H9 (cell line): ENCODE measurements around the gene BRD7. TPM values are rescaled to one million over a fixed set of nuclear protein-coding genes. Genes with fewer than 3 reads are reported as not detected.

Experiments
- DNase-seq: peaks from one replicate; pipeline ENCODE4 v3.0.0-alpha.2; 2017
- H2AFZ ChIP-seq: one replicate; pipeline ENCODE4 v1.6.1; 2013; ENCODE audit warnings: mild to moderate bottlenecking, low read length, control low read depth, moderate library complexity
- H2AK5ac ChIP-seq: 2 replicates; pipeline ENCODE4 v1.6.1; 2013; ENCODE audit warnings: low read length, control low read depth, mixed read lengths; ENCODE audit not compliant: insufficient read length
- H2BK120ac ChIP-seq: one replicate; pipeline ENCODE4 v1.6.1; 2013; ENCODE audit warnings: low read depth, mild to moderate bottlenecking, low read length, control low read depth, inconsistent platforms; ENCODE audit not compliant: poor library complexity, severe bottlenecking
- H2BK12ac ChIP-seq: 2 replicates; pipeline ENCODE4 v1.6.1; 2013; ENCODE audit warnings: low read length, control low read depth, mixed read lengths, low read depth; ENCODE audit not compliant: insufficient read length
- H2BK15ac ChIP-seq: 2 replicates; pipeline ENCODE4 v1.6.1; 2013; ENCODE audit warnings: low read depth, low read length, control low read depth
- H2BK20ac ChIP-seq: one replicate; pipeline ENCODE4 v1.6.1; 2013; ENCODE audit warnings: low read depth, mild to moderate bottlenecking, low read length, control low read depth, inconsistent platforms; ENCODE audit not compliant: poor library complexity, severe bottlenecking
- H2BK5ac ChIP-seq: 2 replicates; pipeline ENCODE4 v1.6.1; 2013; ENCODE audit warnings: low read length, control low read depth, mixed read lengths; ENCODE audit not compliant: insufficient read length
- H3K14ac ChIP-seq: 2 replicates; pipeline ENCODE4 v1.6.1; 2013; ENCODE audit warnings: low read length, control low read depth; ENCODE audit not compliant: insufficient read depth
- H3K18ac ChIP-seq: 2 replicates; pipeline ENCODE4 v1.6.1; 2013; ENCODE audit warnings: low read depth, mild to moderate bottlenecking, mixed read lengths, low read length, control low read depth; ENCODE audit not compliant: insufficient read length
- H3K23ac ChIP-seq: 2 replicates; pipeline ENCODE4 v1.6.1; 2013; ENCODE audit warnings: low read length, control low read depth, mixed read lengths, low read depth; ENCODE audit not compliant: insufficient read length
- H3K23me2 ChIP-seq: 2 replicates; pipeline ENCODE4 v1.6.1; 2013; ENCODE audit warnings: low read depth, mild to moderate bottlenecking, mixed read lengths, low read length, control low read depth; ENCODE audit not compliant: insufficient read length, poor library complexity, severe bottlenecking
- H3K27ac ChIP-seq: 2 replicates; pipeline ENCODE4 v1.5.1; 2013; ENCODE audit warnings: low read length, control low read depth, mixed read lengths, low read depth; ENCODE audit not compliant: insufficient read length
- H3K27me3 ChIP-seq: 2 replicates; pipeline ENCODE4 v1.6.1; 2013; ENCODE audit warnings: low read length, control low read depth, inconsistent platforms; ENCODE audit not compliant: insufficient read depth
- H3K4ac ChIP-seq: 2 replicates; pipeline ENCODE4 v1.6.1; 2013; ENCODE audit warnings: low read depth, mild to moderate bottlenecking, control low read depth, inconsistent platforms, low read length, moderate library complexity
- H3K4me1 ChIP-seq: 2 replicates; pipeline ENCODE4 v1.6.1; 2013; ENCODE audit warnings: low read length, control low read depth, inconsistent platforms; ENCODE audit not compliant: insufficient read depth
- H3K4me2 ChIP-seq: 2 replicates; pipeline ENCODE4 v1.6.1; 2013; ENCODE audit warnings: low read length, control low read depth, mixed read lengths; ENCODE audit not compliant: insufficient read length, insufficient read depth
- H3K56ac ChIP-seq: 2 replicates; pipeline ENCODE4 v1.6.1; 2013; ENCODE audit warnings: low read depth, mild to moderate bottlenecking, mixed read lengths, low read length, control low read depth; ENCODE audit not compliant: insufficient read length
- H3K79me1 ChIP-seq: 2 replicates; pipeline ENCODE4 v1.6.1; 2013; ENCODE audit warnings: low read depth, mild to moderate bottlenecking, moderate library complexity, low read length, control low read depth, inconsistent platforms; ENCODE audit not compliant: insufficient read depth, poor library complexity, severe bottlenecking
- H3K79me2 ChIP-seq: 2 replicates; pipeline ENCODE4 v1.6.1; 2013; ENCODE audit warnings: low read length, control low read depth, inconsistent platforms; ENCODE audit not compliant: insufficient read depth
- H3K9ac ChIP-seq: 2 replicates; pipeline ENCODE4 v1.6.1; 2013; ENCODE audit warnings: low read length, control low read depth, mixed read lengths; ENCODE audit not compliant: insufficient read length; ENCODE audit errors: extremely low read depth
- H3K9me3 ChIP-seq: one replicate; pipeline ENCODE4 v1.6.1; 2013; ENCODE audit warnings: low read depth, low read length, inconsistent platforms; ENCODE audit not compliant: control insufficient read depth
- H3T11ph ChIP-seq: one replicate; pipeline ENCODE4 v1.6.1; 2013; ENCODE audit warnings: mild to moderate bottlenecking, low read length, control low read depth, inconsistent platforms
- H4K20me1 ChIP-seq: one replicate; pipeline ENCODE4 v1.6.1; 2013; ENCODE audit not compliant: control insufficient read depth, insufficient read length, insufficient read depth
- H4K5ac ChIP-seq: 2 replicates; pipeline ENCODE4 v1.6.1; 2013; ENCODE audit warnings: low read depth, mild to moderate bottlenecking, mixed read lengths, low read length, control low read depth; ENCODE audit not compliant: insufficient read length
- H4K8ac ChIP-seq: replicated peaks from 2 replicates; pipeline ENCODE4 v1.6.1; 2013; ENCODE audit warnings: low read length, control low read depth, mixed read lengths, low read depth; ENCODE audit not compliant: insufficient read length
- H4K91ac ChIP-seq: 2 replicates; pipeline ENCODE4 v1.6.1; 2013; ENCODE audit warnings: low read depth, mild to moderate bottlenecking, moderate library complexity, mixed read lengths, low read length, control low read depth; ENCODE audit not compliant: insufficient read length
- H3K27ac Mint-ChIP-seq, 3 experiments: 2 replicates in 2 of 3; 3 replicates in 1 of 3; pipeline ENCODE4 v1.8.0; 2020 to 2021; ENCODE audit warnings: mixed read lengths in 3 of 3, mild to moderate bottlenecking in 1 of 3, moderate library complexity in 1 of 3
- H3K27me3 Mint-ChIP-seq: 2 replicates; pipeline ENCODE4 v1.8.0; 2021; ENCODE audit warnings: low read depth, mild to moderate bottlenecking, moderate library complexity, mixed read lengths
- H3K36me3 Mint-ChIP-seq, 3 experiments: 2 replicates in 2 of 3; 3 replicates in 1 of 3; pipeline ENCODE4 v1.8.0; 2020 to 2021; ENCODE audit warnings: low read depth in 3 of 3, mixed read lengths in 3 of 3; ENCODE audit not compliant: insufficient read depth in 1 of 3
- H3K4me1 Mint-ChIP-seq, 2 experiments: 2 replicates each; pipeline ENCODE4 v1.8.0; 2020; ENCODE audit warnings: mixed read lengths in 2 of 2
- H3K4me3 Mint-ChIP-seq, 2 experiments: 2 replicates in 1 of 2; 3 replicates in 1 of 2; pipeline ENCODE4 v1.8.0; 2020 to 2021; ENCODE audit warnings: mild to moderate bottlenecking in 2 of 2, mixed read lengths in 2 of 2, moderate library complexity in 1 of 2
- H3K9me3 Mint-ChIP-seq, 2 experiments: 2 replicates in 1 of 2; 3 replicates in 1 of 2; pipeline ENCODE4 v1.8.0; 2020; ENCODE audit warnings: mild to moderate bottlenecking in 2 of 2, mixed read lengths in 2 of 2, moderate library complexity in 1 of 2
- WGBS: extraction: QIAGEN DNeasy Blood & Tissue Kit; methylation state at CpG from one replicate; pipeline ENCODE4 v1.1.7; 2013; ENCODE audit warnings: missing lambda C conversion rate, low lambda C conversion rate, mixed read lengths; ENCODE audit not compliant: insufficient read length; ENCODE audit errors: extremely low coverage; 5-methylcytosine and 5-hydroxymethylcytosine counted together
- total RNA-seq: library from RNA; stranded (reverse); gene quantifications from 2 replicates; pipeline ENCODE4 v1.2.1, GENCODE V29; 2021
- TF ChIP-seq, protein P1 (sequence below): fragments of 200-600 bp; sonication (generic); conservative IDR thresholded peaks from 3 replicates; pipeline ENCODE4 v1.8.0; 2021; ENCODE audit warnings: antibody characterized with exemption, mild to moderate bottlenecking

BRD7 gene
- total RNA-seq, 1 experiment from 2014 or later: 112 TPM

DNA sequence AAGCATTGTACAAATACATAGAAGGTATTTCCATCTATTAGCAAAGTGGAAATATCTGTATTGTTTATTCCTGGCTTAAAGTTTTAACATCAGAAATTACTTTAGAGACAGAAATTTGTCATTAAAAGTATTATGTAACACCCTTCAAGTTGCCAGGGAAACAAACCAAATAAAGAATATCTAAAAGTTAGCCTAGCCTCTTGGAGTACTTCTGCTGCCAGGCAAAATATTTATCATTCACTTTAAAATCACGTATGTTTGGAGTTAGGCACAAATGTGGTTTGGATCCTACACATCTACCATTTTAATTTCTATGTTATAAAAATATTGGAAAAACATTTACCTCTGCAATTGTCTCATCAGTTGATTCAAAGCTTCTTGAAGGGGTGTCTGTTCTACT is 14.7 kb downstream of the BRD7 start:
- Histone ChIP-seq H2BK5ac (no peak overlapping the region), H2AK5ac (no peak overlapping the region), H3T11ph (no peak overlapping the region), H2BK20ac (no peak overlapping the region), H4K20me1 (no peaks in the 10 kb centered on the region), H3K23ac (no peak overlapping the region), H3K27me3 (no peaks in the 10 kb centered on the region), H3K4me2 (no peak overlapping the region), H2BK120ac (no peak overlapping the region), H2AFZ (no peak overlapping the region), H3K9me3 (no peaks in the 10 kb centered on the region), H4K5ac (no peak overlapping the region), H3K23me2 (no peaks in the 10 kb centered on the region), H3K14ac (no peak overlapping the region), H3K79me1 (no peaks in the 10 kb centered on the region), H3K9ac (no peak overlapping the region), H4K91ac (no peak overlapping the region), H3K79me2 (no peaks in the 10 kb centered on the region), H3K27ac (no peak overlapping the region), H2BK12ac (no peak overlapping the region), H4K8ac (no peak overlapping the region), H3K18ac (no peak overlapping the region), H3K4ac (no peak overlapping the region), H2BK15ac (no peak overlapping the region), H3K4me1 (no peaks in the 10 kb centered on the region), H3K56ac (no peak overlapping the region)
- Mint-ChIP-seq H3K9me3 (peaks cover 3 to 4% of the 10 kb centered on the region in 2 experiments; a peak in 4 of 5 replicates), H3K4me1 (no peaks in the 10 kb centered on the region), H3K4me3 (no peak overlapping the region), H3K27me3 (no peaks in the 10 kb centered on the region), H3K36me3 (peaks cover 33 to 58% (median 43%) of the 10 kb centered on the region in 3 experiments), H3K27ac (no peak overlapping the region)
- no CpG with 5 or more reads among the region's 1 CpG for WGBS
- TF ChIP-seq, protein P1, sequence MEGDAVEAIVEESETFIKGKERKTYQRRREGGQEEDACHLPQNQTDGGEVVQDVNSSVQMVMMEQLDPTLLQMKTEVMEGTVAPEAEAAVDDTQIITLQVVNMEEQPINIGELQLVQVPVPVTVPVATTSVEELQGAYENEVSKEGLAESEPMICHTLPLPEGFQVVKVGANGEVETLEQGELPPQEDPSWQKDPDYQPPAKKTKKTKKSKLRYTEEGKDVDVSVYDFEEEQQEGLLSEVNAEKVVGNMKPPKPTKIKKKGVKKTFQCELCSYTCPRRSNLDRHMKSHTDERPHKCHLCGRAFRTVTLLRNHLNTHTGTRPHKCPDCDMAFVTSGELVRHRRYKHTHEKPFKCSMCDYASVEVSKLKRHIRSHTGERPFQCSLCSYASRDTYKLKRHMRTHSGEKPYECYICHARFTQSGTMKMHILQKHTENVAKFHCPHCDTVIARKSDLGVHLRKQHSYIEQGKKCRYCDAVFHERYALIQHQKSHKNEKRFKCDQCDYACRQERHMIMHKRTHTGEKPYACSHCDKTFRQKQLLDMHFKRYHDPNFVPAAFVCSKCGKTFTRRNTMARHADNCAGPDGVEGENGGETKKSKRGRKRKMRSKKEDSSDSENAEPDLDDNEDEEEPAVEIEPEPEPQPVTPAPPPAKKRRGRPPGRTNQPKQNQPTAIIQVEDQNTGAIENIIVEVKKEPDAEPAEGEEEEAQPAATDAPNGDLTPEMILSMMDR: no peak
- DNase-seq: no peak
